ENCODE results near the gene TMEM223.
"Not testable (repeated sequence)": the region's sequence is repeated elsewhere in the genome, so short reads cannot be mapped to it uniquely, and the experiment has no call there.

DNA sequence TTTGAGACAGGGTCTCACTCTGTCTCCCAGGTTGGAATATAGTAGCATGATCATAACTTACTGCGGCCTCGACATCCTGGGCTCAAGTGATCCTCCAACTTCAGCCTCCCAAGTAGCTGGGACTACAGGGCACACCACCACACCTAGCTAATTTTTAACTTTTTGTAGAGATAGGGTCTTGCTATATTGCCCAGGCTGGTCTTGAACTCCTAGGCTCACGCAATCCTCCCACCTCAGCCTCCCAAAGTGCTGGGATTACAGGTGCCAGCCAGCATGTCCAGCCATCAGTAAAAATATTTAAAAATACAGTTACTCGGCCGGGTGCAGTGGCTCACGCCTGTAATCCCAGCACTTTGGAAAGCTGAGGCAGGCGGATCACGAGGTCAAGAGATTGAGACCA, 36.3 kb upstream of the TMEM223 start:
- not testable (repeated sequence) for TF ChIP-seq POLR2AphosphoS5 (IDR thresholded peaks at IDR 0.05)
- TF ChIP-seq, protein P1, sequence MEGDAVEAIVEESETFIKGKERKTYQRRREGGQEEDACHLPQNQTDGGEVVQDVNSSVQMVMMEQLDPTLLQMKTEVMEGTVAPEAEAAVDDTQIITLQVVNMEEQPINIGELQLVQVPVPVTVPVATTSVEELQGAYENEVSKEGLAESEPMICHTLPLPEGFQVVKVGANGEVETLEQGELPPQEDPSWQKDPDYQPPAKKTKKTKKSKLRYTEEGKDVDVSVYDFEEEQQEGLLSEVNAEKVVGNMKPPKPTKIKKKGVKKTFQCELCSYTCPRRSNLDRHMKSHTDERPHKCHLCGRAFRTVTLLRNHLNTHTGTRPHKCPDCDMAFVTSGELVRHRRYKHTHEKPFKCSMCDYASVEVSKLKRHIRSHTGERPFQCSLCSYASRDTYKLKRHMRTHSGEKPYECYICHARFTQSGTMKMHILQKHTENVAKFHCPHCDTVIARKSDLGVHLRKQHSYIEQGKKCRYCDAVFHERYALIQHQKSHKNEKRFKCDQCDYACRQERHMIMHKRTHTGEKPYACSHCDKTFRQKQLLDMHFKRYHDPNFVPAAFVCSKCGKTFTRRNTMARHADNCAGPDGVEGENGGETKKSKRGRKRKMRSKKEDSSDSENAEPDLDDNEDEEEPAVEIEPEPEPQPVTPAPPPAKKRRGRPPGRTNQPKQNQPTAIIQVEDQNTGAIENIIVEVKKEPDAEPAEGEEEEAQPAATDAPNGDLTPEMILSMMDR (IDR thresholded peaks at IDR 0.05) = not testable (repeated sequence)
